ENCODE measurements around the gene KIAA0232.

The KIAA0232 gene

GRCh38 chr4:6773616-6774540 is 8.6 kb upstream of the KIAA0232 start:
- ChIA-PET POLR2A (no interaction called here), CTCF (no interaction called here)
- DNase-seq (ENCODE audit: extremely low spot score) = no peak
- TF ChIP-seq CTCF (IDR thresholded peaks at IDR 0.05; ENCODE audit: control extremely low read depth, extremely low read depth, low read depth, missing control alignments) = no peak

GRCh38 chr4:6775746-6776145 is 6.8 kb upstream of the KIAA0232 start:
- ChIA-PET CTCF (interaction anchor here (1.6 to 1.7 kb wide), 2 partner anchors 98 to 309 kb away, joined by 3 to 12 read pairs; no protein-coding TSS in a partner anchor), POLR2A (no interaction called here)
- no peak for DNase-seq (ENCODE audit: extremely low spot score)
- no peak for TF ChIP-seq CTCF (IDR thresholded peaks at IDR 0.05; ENCODE audit: control extremely low read depth, extremely low read depth, low read depth, missing control alignments)

- TF ChIP-seq CTCF (IDR thresholded peaks at IDR 0.05; ENCODE audit: control extremely low read depth, extremely low read depth, low read depth, missing control alignments) = no peak
- no peak for DNase-seq (ENCODE audit: extremely low spot score)
- CTCF ChIA-PET = interaction anchor here (0.8 to 3.4 kb wide), 5 partner anchors 9 to 266 kb away, joined by 3 to 32 read pairs (median 3); partner anchors contain the start of gene TADA2B
- POLR2A ChIA-PET = no interaction called here
These were observed 5.4 kb upstream of the KIAA0232 start for GRCh38 chr4:6776920-6777635.

- ChIA-PET POLR2A (no interaction called here), CTCF (interaction anchor here (0.8 to 3.4 kb wide), 6 partner anchors 9 to 265 kb away, joined by 3 to 32 read pairs (median 4); partner anchors contain the start of gene TADA2B)
- DNase-seq (ENCODE audit: extremely low spot score) = no peak
- TF ChIP-seq CTCF (IDR thresholded peaks at IDR 0.05; ENCODE audit: control extremely low read depth, extremely low read depth, low read depth, missing control alignments) = no peak
These were observed 4.8 kb upstream of the KIAA0232 start for GRCh38 chr4:6777636-6778281.

- POLR2A ChIA-PET = no interaction called here
- no peak for DNase-seq (ENCODE audit: extremely low spot score)
- CTCF ChIA-PET = interaction anchor here (0.8 to 3.4 kb wide), 5 partner anchors 10 to 131 kb away, joined by 3 to 32 read pairs (median 4); no protein-coding TSS in a partner anchor
- TF ChIP-seq CTCF (IDR thresholded peaks at IDR 0.05; ENCODE audit: control extremely low read depth, extremely low read depth, low read depth, missing control alignments) = no peak
These were observed 4.1 kb upstream of the KIAA0232 start for GRCh38 chr4:6778435-6778834.

Data from GM10248 (cell line).